GM21367 (cell line): ENCODE data around the gene CHRM1.
"Not testable (repeated sequence)": the region's sequence is repeated elsewhere in the genome, so short reads cannot be mapped to it uniquely, and the experiment has no call there.

Source experiments
- ATAC-seq: cut with Tn5 transposase; IDR thresholded peaks from one replicate; pipeline ENCODE4 v1.9.1; 2021; ENCODE audit not compliant: unreplicated experiment

CHRM1 gene, protein sequence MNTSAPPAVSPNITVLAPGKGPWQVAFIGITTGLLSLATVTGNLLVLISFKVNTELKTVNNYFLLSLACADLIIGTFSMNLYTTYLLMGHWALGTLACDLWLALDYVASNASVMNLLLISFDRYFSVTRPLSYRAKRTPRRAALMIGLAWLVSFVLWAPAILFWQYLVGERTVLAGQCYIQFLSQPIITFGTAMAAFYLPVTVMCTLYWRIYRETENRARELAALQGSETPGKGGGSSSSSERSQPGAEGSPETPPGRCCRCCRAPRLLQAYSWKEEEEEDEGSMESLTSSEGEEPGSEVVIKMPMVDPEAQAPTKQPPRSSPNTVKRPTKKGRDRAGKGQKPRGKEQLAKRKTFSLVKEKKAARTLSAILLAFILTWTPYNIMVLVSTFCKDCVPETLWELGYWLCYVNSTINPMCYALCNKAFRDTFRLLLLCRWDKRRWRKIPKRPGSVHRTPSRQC

DNA sequence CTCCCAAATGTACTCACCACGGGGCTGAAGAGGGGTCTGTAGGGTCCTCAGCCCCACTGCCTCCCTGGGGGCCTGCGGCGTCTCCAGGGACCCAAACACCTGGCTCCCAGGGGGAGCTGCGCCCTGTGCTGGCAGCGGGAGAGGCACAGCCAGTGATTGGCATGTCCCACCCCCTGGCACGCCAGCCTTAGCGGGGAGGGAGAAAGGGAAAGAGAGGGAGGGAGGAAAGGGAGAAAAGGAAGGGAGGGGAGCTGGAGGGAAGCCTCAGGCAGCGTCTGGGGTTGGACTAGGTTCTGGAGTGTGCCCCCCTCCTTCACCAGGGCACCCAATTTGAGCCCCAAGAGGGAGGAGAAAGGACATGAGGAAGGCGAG is at the start of gene CHRM1:
TSS of gene CHRM1 (minus strand) at position 163 of the 372 bp plus-strand sequence. CDS start 10,263 bp downstream, outside the sequence.
- no peak for ATAC-seq

GRCh38 chr11:62965574-62965973 is 44.4 kb upstream of the CHRM1 start:
- ATAC-seq, result no peak

DNA sequence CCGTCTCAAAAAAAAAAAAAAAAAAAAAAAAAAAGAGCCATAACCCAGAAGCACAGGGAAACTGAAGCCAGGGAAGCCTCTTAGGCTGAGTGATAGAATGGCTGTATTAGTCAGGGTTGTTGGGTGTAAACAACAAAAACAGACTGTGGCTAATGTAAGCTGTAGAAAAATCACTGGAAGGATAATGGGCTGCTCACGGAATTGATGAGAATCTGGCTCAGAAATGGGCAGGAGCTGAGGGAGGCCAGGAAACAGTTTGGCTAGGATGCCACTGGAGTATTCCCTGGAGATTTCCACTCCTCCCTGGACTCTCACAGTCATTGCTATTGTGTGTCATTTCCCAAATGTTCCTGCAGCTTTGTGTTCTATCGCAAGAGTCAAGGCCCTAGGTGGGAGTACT is 41.2 kb upstream of the CHRM1 start:
- no peak for ATAC-seq

DNA sequence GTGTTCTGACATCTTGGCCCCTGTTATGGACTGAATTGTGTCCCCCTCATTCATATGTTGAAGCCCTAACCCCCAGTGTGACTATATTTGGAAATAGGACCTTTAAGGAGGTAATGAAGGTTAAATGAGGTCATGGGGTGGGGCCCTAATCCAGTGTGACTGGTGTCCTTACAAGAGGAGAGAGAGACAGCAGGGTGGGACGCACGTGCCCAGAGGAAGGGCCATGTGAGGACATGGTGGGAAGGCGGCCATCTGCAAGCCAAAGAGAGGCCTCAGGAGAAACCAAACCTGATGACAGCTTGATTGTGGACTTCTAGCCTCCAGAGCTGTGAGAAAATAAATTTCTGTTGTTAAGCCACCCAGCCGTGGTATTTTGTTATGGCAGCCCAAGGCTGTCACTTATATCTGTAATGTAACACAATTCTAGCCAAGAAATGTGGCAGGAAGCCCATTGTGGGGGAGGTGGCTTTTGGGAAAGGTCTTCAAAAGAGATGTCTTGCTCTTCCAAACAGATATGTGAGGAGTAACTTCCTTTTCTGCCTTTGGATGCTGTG is 39.9 kb upstream of the CHRM1 start:
- ATAC-seq, result no peak

DNA sequence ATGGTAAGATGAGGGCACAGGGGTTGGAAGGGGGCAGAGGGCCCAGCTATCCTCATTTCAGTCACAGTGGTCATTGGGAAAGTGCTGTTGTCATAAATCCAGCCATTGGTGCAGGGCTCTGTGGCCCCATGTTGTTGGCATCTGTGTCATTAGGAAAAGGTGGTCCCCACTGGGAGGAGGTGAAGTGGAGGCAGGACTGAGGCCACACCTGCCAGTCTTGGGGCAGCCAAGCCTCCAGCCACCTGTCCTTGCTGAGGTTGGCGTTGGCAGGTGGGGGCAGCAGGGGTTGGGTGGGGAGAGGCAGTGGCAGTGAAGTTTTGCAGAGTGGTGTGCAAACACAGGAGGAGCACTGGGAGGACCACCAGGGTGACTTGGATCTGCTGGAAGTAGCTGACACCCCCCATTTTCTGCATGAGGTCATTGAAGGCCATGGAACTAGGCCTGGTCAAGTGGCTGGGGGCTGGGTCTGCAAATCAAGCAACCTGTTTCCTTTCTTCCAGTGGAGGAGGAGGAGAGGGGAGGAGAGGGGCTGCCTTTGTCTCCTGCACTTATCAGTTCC is 38.3 kb upstream of the CHRM1 start:
- no peak for ATAC-seq

DNA sequence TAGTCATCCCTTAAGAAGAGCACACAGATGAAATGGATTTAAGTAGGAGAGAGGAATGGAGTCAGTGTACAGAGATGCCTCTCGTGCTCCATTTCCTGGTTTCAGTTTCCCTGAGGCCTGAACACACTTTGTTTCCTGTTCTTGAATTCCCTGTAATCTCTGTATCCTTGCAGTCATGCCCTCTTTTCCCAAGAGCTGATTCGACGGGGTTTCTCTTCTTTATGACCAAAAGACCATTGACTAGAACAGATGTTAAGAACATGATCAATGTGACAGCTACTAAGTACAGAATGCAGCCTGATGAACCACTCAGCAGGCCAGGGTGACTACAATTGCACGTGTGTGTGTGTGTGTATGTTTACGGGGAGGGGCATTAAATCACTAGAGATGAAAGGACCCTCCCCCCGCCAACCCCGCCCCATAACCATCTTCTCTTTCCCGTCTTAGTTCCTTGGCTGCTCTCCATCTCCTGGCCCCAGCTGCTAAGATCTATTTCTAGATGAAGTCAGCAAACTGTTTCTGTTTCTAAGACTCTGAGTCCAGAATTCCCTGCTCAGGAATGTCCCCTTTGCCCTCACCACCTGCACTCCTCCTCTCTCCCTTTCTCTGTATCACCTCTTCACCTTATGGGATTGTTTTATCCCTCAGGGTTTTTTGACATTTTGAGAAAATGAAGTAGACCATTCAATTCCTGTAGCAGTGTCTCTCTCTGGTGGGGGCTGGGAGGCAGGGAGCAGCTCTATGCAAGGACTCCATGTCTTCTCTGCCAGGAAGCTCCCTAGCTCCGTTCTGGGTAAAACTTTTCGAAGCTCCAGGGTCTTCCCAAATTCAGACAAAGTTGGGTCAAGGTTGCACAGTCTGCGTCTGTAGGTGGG is 37.6 kb upstream of the CHRM1 start:
- ATAC-seq, result no peak

- no peak for ATAC-seq
Observed at GRCh38 chr11:62957147-62957546, 36.0 kb upstream of the CHRM1 start.

DNA sequence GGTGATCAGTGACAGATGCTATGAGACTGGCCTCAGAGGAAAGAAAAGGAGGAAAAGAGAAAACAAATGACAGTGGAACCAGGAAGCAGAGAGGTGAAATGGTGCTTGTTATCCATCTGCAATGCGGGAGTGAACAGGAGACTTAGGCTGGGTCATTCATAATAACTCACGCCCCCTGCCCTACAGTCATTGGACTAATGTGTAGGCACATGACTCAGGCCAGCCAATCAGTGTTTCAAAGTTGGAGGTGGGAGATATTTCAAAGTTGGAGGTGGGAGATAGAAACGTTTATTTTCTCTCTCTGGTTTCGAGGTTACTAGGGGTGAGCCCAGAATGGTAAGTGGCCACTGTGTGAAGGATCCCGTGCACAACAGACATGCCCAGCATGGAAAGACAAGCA is 33.3 kb upstream of the CHRM1 start:
- no peak for ATAC-seq

DNA sequence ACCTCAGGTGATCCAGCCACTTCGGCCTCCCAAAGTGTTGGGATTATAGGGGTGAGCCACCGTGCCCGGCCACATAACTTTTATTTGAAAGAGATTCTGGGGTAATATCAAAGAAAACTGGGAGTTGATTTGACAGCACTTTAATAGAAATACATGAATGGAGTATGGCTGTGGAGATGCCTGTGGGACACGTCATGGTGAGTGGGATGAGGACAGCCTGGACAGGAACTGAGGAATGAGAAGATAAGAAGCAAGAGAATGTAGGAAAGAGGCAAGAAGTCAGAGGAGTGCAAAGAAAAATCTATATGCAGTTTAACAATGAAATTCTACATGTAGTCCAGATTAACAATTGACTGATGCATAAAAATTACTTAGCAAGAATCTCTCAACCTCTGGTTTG is 32.6 kb upstream of the CHRM1 start:
- ATAC-seq, result no peak

DNA sequence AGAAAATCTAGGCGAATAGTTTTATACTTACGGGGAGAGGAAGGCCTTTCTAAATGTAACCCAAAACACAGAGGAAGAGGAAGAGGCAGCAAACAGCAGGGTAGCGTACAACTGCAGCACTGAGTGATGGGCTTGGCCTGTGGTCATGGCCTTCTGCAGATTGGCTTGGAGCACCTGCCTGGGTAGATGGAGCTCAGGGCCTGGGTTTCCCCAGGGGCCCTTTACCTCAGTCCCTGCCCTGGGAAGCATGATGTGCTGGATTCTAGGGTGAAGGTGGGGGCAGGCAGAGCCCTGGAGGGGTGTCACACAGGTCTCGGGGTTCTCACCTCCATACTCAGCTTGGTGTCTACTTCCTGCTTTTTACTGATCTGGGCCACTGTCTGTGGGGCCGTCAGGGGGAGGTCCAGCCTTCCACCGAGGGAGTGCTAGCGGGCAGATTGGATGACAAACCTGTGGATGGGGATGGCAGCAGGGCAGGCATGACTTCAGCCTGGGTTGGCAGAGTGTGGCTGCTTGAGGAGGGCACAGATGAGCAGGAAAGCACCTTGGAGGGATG is 27.7 kb upstream of the CHRM1 start:
- no peak for ATAC-seq

- not testable (repeated sequence) for ATAC-seq
Observed at GRCh38 chr11:62945538-62945937, 24.4 kb upstream of the CHRM1 start.

DNA sequence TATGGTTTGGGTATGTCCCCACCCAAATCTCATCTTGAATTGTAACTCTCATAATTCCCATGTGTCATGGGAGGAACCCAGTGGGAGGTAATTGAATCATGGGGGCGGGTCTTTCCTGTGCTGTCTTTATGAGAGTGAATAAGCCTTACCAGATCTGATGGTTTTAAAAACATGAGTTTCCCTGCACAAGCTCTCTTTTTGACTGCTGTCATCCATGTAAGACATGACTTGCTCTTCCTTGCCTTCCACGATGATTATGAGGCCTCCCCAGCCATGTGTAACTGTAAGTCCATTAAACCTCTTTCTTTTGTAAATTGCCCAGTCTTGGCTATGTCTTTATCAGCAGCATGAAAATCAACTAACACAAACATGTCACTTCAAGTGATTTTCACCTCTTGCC is 16.4 kb upstream of the CHRM1 start:
- not testable (repeated sequence) for ATAC-seq

DNA sequence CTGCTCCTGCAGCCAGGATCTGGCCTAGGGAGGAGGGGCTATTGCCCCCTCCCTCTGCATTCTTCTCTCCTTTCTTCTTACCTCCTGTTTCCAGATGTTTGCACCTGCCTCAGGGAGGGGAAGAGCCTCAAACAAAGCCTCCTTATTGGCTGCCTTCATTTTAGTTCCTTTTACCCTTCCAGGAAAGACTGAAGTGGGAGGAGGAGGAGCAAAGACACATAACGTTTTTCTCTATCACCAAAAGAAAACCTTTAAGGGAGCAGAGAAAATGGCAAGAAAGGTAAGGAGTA is 13.3 kb upstream of the CHRM1 start:
- ATAC-seq, result no peak

- no peak for ATAC-seq
Observed at GRCh38 chr11:62933750-62934495, 12.8 kb upstream of the CHRM1 start.

GRCh38 chr11:62933285-62933684 is 12.1 kb upstream of the CHRM1 start:
- no peak for ATAC-seq

DNA sequence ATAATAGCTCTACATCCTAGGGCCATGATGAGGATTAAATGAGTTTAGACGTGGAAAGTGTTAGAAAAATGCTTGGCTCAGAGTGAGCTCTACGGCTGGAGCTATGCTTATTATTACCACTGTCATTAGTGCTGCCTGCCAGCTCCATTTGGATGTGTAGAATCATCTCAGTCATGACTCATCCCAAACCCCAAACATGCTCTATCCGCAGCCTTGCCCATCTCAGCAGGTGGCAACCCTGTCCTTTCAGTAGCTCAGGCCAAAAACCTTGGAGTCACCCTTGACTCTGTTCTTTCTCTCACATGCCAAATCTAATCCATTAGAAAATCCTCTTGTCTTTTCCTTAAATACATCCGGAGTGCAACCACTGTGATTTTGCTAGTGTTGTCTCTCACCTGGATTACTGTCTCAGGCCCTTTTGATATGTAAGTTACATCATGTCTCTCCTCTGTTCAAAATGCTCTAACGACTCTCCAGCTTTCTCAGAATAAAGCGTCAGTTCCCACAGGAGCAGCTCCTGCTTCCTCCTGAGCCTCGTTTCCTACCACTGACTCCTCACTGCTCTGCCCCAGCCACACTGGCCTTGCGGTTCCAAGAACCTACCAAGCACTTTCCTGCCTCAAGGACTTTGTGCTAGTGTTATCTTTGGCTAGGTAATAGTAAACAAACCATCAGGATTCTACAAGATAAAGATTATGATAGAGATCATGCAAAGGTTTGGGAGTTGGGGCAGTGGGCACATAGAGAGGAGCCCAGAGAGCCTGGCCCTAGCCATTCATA is 10.5 kb upstream of the CHRM1 start:
- ATAC-seq, result no peak

DNA sequence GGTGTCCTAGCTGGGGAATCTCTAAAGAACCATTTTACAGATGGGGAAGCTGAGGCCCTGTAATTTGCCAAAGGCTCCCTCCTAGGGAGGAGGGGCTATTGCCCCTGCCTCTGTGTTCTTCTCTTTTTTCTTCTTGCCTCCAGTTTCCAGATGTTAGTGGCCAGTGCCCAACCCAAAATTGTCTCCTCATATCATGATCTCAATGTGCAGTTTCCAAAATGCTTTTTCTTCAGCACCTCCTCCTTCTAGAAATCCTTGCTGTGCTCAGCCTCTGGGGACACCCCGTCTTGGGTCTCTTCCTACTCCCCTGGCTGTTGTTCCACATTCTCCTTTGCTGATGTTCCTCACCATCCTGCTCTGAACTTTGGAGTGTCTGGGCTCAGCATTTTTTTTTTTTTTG is 9.5 kb upstream of the CHRM1 start:
- no peak for ATAC-seq

- ATAC-seq, result no peak
Observed at GRCh38 chr11:62930157-62930556, 9.0 kb upstream of the CHRM1 start.

GRCh38 chr11:62928011-62928410 is 6.8 kb upstream of the CHRM1 start:
- ATAC-seq, result no peak
